SK-N-DZ (cell line): Measurements from ENCODE around the gene BUD23. TPM values are rescaled to one million over a fixed set of nuclear protein-coding genes. Genes with fewer than 3 reads are reported as not detected.
"Not testable (repeated sequence)": the region's sequence is repeated elsewhere in the genome, so short reads cannot be mapped to it uniquely, and the experiment has no call there.

ENCODE experiments used
- DNase-seq: peaks from one replicate; pipeline ENCODE4 v3.0.0-alpha.2; 2015; ENCODE audit warnings: low spot score
- polyA plus RNA-seq, 2 experiments: library from polyadenylated mRNA; depleted of rRNA; stranded (reverse); fragments of >200 nt; gene quantifications; 2 replicates each; pipeline ENCODE4 v1.2.3, GENCODE V29; 2014

BUD23 gene, protein sequence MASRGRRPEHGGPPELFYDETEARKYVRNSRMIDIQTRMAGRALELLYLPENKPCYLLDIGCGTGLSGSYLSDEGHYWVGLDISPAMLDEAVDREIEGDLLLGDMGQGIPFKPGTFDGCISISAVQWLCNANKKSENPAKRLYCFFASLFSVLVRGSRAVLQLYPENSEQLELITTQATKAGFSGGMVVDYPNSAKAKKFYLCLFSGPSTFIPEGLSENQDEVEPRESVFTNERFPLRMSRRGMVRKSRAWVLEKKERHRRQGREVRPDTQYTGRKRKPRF
- polyA plus RNA-seq (2014; cell fraction: cytosol; rRNA removed): 54.7 and 61.5 TPM in 2 replicates
- 31.6 and 34.5 TPM in 2 replicates for polyA plus RNA-seq (2014; cell fraction: nucleus; rRNA removed)

DNA sequence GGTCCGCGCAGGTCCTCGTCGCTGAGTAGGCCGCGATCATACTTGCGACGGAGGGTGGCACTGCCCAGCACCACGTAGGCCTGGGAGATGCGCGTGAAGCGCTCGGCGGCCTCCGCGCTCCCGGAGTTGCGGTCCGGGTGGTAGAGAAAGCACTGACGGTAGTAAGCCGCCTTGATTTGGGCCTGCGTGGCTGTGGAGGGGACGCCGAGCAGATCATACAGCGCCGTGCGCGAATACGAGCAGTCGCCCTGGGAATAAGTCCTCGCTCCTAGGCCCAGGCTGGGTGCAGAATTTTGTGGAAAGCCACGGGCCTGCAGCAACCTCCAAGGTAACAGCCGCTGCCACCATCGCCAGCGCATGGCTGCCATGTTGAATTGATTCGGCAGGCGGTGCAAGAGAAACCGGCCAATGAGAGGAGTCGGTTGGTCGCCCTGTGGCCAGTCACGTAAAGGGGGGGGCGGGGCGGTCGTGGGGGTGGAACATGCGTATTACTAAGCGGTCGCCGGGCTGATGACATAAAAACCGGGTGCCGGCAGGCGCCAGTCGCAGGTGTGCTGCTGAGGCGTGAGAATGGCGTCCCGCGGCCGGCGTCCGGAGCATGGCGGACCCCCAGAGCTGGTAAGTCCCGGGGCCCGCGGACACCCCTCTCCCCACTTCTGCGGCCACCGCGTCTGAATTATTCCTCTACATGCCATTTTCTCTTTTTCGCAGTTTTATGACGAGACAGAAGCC is at the start of gene BUD23, which contains the start of gene DNAJC30:
Gene BUD23, plus strand, starts transcription at position 542 of the 732 bp plus-strand sequence. Its CDS starts 29 bp downstream, at position 571.
Gene DNAJC30, minus strand, starts transcription at position 398 of the 732 bp plus-strand sequence. Its CDS starts 30 bp downstream, at position 368.
- DNase-seq: peak; percentile 89

DNA sequence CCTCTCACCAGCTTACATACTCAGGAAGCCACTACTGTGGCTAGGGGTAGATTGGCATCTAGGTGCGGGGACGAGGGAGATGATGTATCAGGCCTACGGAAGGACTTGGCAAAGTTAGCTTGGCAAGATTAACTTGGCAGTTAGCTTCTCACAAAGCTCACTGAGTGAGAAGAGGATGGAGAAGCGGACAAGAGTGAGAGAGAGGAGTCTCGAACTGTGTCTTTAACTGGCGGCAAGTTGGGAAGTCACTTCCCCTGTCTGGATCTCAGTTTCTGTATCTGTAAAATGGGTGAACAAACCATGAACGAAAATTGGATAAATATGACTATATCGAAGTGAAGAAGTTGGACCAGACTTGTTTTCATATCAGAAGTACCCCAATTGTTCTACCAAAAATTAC is 49.6 kb upstream of the BUD23 start:
- DNase-seq: no peak

DNA sequence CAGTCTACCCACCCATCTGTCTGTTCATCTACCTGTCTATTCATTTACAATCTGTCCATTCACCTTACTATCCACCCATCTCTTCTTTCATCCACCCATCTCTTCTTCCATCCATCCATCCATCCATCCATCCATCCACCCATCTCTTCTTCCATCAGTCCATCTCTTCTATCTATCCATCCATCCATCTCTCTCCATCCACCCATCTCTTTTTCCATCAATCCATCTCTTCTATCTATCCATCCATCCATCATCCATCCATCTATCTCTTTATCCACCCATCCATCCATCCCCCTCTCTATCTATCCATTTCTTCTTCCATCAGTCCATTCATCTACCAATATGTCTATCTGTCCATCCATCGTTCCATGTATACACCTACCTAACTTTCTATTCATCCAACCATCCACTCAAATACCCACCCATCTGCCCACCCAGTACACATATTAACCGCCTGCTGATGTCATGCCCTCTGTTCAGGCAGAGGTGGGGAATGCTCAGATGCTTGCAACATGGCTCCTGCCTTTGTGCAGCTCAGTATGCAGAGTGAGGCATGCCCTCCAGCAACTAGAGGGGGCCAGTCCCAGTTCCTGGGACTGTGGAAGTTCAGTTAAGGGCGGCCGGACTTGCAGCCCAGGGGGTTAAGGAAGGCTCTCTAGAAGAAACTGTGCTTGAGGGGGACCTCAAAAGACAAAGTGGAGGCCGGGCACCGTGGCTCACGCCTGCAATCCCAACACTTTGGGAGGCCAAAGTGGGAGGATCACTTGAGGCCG is 47.8 kb upstream of the BUD23 start:
- no peak for DNase-seq

DNA sequence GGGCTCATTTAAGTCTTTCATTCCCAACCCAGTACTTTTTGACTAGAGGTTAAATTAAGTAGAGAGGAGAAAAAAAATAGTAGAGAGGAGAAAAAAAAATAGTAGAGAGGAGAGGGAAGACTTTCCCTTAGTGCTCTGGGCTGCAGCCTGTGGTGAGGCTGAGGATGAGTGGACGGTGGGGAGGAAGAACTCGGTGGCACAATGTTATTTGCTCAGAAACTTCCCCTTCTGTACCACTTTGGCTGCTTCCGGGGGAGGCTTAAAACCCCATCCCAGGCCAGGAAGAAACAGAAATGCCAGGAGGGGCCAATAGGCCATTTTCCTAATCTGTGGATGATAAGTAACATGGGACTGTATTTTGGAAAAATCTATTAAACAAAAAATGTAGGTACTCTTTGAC is 44.5 kb upstream of the BUD23 start:
- no peak for DNase-seq

DNA sequence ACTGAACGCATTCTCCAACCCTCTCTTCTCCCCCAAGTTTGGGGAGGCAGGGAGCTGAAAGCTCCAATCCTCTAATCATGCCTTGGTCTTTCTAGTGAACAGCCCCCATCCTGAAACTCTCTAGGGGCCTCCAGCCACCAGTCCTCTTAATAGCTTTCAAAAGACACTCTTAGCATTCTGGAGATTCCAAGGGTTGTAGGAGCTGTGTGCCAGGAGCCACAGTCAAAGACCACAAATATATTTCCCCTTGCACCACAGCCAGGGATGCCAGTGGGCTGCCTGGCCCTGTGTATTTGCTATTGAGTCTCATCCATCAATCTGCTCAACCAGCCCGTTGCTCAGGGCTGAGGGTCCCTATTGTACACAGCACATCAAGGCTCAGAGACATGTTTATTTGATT is 40.6 kb upstream of the BUD23 start:
- no peak for DNase-seq

DNA sequence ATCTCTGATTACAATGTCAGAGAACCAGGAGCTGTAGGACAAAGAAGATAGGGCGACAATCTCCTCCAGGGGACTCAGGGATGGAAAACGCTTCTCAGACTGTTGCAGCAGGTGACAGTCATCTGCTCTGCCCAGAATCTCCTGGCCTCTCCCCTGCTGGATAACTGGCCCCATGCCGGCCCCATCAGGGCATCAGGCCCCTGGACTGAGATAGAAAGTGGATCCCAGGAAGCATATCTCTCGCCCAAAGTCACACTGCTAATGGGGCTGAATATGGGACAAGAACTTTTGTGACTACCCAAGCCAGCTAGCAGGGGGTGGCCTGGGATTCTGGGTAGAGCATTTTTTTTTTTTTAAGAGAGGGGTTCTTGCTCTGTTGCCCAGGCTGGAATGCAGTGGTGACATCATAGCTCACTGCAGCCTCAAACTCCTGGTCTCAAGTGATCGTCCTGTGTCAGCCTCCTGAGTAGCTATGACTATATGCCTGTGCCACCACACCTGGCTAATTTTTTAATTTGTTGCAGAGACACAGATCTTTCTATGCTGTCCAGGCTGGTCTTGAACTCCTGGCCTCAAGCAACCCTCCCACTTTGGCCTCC is 38.6 kb upstream of the BUD23 start:
- DNase-seq: no peak

DNA sequence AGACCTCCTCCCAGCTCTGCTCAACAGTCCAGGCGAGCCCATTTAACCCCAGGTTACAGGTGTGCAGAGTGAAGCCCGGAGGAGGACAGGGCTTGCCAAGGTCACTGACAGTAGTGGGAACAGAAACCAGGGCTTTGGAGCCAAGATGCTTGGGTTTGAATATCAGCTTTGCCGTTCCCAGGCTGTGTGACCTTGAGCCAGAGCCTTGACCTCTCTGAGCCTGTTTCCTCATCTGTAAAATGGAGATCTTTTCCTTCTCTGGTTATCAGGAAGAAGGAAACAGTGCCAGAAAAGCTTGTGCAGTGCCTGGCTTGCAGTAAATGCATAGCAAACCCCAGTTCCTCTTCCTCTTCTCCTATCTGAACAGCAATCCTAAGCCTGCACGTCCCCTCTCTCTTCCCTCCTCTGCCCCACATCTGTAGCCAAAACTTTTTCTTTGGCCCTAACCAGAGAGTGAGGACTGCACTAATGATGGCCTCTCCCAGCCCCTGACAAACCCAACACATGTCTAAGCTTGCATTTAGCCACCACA is 37.7 kb upstream of the BUD23 start:
- DNase-seq: no peak

DNA sequence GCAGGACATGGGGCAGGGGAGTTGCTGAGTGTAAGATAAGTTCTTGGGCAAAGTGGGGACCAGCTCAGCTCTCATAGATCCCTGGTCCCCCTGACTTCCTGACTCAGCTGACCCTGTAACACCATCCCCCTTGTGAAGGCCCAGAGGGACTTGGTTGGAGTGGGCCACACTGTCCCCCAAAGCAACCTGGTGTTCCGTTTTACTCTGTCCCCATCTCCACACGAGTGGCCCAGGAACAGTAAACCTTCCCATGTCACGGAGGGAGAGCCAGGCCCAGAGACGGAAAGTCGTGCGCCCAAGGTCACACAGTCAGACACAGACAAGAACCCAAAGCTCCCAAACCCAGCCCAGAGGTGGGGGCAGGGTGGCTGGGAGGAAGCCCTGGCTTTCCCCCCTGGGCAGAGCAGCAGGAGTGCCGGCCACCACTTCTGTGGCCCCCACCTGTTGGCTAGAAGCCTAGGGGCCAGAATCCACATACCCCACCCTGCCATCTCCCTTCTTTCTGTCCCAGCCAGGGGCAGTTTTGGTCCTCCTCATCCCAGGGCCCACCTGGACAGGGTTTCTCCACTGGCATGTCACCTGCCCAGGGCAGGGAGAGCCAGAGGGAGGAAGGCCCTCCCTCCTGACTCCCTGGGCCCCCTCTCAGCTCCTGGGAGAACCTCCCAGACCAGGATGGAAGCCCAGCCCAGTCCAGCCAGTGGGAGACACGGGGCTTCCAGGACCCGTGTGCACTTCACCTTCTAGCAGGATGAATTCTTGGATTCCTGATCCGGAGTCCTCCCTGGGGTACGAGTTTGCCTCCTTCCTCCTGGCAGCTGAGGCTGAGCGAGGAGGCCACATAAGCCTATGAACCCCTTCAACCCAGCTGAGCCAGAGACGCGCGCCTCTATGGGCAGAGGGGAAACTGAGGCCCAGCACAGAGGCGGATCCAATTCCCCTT is 36.3 kb upstream of the BUD23 start:
- no peak for DNase-seq

DNA sequence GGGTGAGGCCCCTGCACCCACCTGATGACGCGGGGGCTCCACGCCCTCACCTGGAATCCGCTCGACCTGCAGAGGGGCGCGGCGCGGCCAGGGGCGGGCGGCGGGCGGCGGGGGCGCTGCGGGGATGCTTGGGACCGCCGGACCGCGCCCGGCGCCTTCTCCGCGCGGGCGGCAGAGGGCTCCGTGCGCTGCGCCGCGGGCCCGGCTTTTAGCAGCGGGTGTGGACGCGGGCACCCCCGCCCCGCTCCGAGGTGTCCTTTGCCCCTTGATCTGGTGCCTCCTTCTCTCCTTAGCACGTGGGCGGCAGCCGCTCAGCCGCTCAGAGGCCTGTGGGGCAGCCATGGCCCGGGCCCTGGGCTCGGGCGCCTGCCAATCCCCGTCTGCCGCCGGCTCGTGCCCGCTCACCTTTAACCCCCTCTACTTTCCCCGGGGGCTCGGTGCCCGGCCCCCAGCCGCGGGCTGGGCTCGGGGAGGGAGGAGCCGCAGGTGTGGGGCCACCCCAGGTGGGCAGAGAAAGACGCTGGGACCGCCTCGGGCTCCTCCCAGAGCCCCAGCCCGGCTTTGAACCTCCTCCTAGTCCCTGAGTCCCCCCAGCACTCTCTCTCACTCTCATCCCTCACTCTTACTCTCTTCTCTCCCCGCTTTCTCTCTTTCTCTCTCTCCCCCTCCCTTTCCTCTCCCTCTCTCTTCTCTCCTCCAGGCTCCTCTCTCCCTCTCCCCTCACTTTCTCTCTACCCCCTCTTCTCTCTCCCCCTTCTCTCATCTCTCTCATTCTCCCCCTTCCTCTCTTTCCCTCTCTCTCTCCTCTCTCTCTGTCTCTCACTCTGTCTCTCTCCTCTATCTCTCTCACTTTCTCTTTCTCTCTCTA is 35.4 kb upstream of the BUD23 start:
- DNase-seq: no peak

DNA sequence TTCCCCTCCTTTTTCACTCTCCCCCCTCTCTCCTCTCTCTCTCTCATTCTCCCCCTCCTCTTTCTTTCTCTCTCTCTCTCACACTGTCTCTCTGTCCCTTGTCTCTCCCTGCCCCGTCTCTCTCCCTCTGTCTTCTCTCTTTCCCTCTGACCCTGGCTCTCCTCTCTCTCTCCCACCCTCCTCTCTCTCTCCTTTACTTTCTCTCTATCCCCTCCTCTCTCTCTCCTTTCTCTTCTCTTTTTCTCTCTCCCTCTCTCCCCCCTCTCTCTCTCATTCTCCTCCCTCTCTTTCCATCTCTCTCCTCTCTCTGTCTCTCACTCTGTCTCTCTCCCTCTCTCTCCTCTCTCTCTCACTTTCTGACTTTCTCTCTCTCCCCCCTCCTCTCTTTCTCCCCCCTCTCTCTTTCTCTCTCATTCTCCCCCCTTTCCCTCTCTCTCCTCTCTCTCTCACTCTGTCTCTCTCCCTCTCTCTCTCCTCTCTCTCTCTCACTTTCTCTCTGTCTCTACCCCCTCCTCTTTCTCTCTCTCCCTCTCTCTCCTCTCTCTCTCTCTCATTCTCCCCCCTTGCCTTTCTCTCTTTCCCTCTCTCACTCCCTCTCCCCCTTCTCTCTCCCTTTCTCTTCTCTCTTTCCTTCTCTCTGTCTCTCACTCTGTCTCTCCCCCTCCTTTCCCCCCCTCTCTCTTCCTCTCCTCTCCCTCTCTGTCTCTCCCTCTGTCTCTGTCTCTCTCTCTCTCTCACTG is 34.6 kb upstream of the BUD23 start:
- DNase-seq: no peak

DNA sequence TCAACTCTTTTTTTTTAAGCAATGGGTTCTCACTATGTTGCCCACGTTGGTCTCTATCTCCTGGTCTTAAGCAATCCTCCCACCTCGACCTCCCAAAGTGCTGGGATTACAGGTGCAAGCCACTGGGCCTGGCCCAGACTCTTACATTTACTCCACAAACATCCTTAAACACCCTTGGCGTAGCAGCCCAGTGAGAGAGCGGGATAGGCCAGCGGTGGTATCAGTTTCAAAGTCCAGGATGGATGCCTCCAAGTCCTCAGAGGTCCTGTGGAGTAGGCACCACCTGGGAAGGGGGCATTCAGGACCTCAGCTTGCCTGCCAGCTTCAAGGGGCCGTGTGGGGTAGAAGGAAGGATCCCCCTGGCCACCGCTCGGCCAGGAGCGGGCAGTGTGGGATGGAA is 33.8 kb upstream of the BUD23 start:
- no peak for DNase-seq

DNA sequence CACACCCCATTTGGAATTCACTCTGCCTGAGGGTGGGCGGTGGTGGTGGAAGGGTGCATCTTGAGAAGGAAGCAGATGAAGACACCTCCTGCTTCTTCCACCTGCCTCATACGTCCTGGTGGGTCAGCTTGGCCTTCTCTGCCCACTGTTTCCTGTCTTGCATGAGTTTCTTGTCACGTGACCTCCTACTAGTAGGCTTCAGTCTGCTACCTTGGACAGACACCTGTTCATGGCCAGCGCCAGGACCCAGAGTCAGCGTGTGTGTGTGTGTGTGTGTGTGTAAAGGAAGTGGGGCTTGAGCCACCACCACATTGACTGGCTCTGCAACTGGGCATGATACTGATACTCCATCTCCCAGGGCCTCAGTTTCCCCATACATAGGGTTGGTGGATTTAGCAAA is 32.9 kb upstream of the BUD23 start:
- DNase-seq: no peak

DNA sequence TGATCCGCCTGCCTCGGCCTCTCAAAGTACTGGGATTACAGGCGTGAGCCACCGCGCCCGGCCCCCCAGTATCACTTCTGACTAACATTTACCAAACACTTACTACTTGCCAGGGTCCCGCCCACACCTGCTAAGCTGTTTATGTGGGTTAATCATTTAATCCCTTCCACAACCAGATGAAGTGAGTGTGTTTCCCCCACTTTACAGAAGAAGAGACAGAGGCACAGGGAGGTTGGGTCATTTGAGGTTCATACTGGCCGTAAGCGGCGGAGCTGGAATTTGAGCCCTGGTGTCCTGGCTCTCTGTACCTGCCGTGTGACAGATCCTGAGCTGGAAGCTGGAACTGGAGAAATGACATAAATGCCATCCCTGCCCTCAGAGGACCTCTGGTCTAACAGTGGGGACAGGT is 30.9 kb upstream of the BUD23 start:
- DNase-seq: no peak

DNA sequence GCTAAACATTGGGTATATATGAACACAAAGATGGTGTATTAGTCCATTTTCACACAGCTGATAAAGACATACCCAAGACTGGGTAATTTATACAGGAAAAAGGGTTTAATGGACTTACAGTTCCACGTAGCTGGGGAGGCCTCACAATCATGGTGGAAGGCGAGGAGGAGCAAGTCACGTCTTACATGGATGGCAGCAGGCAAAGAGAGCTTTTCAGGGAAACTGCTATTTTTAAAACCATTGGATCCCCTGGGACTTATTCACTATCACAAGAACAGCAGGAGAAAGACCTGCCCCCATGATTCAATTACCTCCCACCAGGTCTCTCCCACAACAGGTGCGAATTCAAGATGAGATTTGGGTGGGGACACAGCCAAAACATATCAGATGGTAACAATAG is 28.1 kb upstream of the BUD23 start:
- DNase-seq: not testable (repeated sequence)

DNA sequence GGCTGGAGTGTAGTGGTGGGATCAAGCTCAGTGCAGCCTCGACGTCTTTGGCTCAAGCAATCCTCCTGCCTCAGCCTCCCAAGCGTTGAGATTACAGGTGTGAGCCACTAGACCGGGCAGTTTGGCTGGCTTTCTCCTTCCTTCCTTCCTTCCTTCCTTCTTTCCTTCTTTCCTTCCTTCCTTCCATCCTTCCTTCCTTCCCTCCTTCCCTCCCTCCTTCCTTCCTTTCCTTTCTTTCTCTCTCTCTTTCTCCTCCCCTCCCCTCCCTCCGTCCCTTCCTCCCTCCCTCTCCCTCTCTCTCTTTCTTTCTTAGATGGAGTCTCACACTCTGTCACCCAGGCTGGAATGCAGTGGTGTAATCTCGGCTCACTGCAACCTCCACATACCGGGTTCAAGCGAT is 23.4 kb upstream of the BUD23 start:
- no peak for DNase-seq

DNA sequence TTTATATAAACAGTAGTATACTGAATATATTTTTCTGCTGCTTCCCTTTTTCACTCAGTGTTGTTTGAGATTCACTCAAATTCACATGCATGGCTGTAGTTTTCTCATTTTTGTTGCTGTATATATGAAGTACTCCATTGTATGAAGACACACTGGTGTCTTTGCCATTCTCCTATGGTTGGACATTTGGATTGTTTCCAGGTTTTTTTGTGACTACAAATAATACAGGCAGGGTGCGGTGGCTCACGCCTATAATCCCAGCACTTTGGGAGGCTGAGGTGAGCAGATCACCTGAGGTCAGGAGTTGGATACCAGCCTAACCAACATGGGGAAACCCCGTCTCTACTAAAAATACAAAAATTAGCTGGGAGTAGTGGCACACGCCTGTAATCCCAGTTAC is 22.8 kb upstream of the BUD23 start:
- DNase-seq: not testable (repeated sequence)

DNA sequence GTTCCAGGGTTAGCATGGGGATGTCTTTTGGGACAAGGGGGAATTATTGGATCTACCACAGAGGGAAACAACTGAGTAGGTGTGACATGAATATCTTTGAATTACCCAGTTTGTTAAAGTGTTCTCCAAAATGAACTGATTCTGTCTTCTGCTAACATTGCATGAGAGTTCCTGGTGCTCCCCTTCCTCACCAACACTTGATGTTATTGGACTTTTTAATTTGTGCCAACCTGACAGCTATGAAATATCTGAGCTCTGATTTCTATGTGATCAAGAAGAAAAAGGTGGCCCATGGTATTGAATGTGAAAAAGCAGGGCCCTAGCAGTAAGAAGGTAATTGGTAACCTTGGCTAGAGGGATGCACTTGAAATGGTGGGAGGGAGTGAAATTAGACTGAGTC is 20.4 kb upstream of the BUD23 start:
- DNase-seq: no peak

DNA sequence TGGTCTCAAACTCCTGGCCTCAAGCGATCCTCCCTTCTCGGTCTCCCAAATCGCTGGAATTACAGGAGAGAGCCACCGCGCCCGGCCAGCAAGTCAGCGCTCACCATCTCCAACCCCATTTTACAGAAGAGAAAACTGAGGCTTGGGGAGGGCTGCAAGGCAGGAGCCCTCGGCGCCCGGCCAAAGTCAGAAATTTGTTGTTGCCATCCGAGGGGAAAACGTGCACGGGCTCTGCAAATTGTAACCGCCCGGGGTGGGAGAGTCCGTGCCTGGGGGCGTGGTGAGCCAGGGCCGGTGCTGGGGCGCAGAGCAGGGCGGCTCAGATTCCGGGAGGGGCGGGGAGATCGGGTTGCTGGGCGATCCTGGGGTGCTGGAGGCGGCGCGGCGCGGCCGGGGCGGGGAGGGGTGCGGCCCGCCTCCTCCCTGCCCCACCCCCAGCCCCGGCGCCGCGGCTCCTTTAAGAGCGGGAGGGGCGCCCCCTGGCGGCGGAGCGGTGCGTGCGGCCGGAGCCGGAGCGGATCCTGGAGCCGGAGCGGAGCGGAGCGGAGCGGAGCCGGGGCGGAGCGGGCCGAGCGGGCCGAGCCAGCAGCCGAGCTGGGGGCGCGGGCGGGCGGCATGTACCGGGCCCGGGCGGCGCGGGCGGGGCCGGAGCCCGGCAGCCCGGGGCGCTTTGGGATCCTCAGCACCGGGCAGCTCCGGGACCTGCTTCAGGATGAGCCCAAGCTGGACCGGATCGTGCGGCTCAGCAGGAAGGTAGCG is 15.9 kb upstream of the BUD23 start, which contains the start of gene VPS37D:
Gene VPS37D, plus strand, starts transcription at position 488 of the 759 bp plus-strand sequence. Its CDS starts 128 bp downstream, at position 616.
- peak; percentile 67 for DNase-seq
